Measurements from ENCODE around the gene CEP70. TPM values are rescaled to one million over a fixed set of nuclear protein-coding genes. Genes with fewer than 3 reads are reported as not detected.

The CEP70 gene
- total and polyA plus RNA-seq, 10 of the 15 experiments (the other 5 are each of a cell fraction or from before 2014, with no cell fraction given), result 1.4 to 9.3 (median 2.2) TPM

- Histone ChIP-seq H2AFZ (ENCODE audit: control insufficient read depth, low read depth, low read length) (no peak overlapping the region), H4K20me1 (ENCODE audit: control insufficient read depth, insufficient read depth) (no peaks in the 10 kb centered on the region), H3K4me3 (no peak overlapping the region), H3K4me1 (ENCODE audit: control insufficient read depth, insufficient read depth, low read length) (no peaks in the 10 kb centered on the region), H3K79me2 (ENCODE audit: control insufficient read depth, insufficient read depth, low read length) (no peaks in the 10 kb centered on the region), H3K9me3 (replicated peaks; ENCODE audit: control insufficient read depth, insufficient read depth, low read length) (no peaks in the 10 kb centered on the region; the same call in 1 of the 3 replicates), H3K27me3 (replicated peaks in 1 of 2; ENCODE audit: control insufficient read depth in 2 of 2, insufficient read depth in 2 of 2, low read length in 1 of 2) (no peaks in the 10 kb centered on the region), H3K4me2 (ENCODE audit: control insufficient read depth, insufficient read depth) (no peak overlapping the region), H3K9ac (ENCODE audit: control insufficient read depth, insufficient read depth, low read length) (no peak overlapping the region), H3K27ac (ENCODE audit: control insufficient read depth, insufficient read depth) (no peak overlapping the region), H3K36me3 (ENCODE audit: control insufficient read depth in 2 of 2, insufficient read depth in 2 of 2, low read length in 1 of 2) (no peaks in the 10 kb centered on the region)
- in situ Hi-C loops (cut with MboI), result no loop called here
- ChIA-PET CTCF (interaction anchor here (1.6 to 2.0 kb wide), 2 partner anchors 35 to 365 kb away, joined by 4 to 7 read pairs; partner anchors contain the start of gene CEP70), RAD21 (ENCODE audit: unreplicated experiment) (no interaction called here), SMC1A (ENCODE audit: uncharacterized antibody, unreplicated experiment) (interaction anchor here (1.1 to 1.6 kb wide), 2 partner anchors 11 to 19 kb away, joined by 3 read pairs; no protein-coding TSS in a partner anchor), POLR2A (interaction anchor here (0.7 kb wide), 1 partner anchor 19 kb away, joined by 4 read pairs; no protein-coding TSS in a partner anchor)
- FAIRE-seq (no peak), DNase-seq (ENCODE audit: low read depth, low spot score) (no peak), ATAC-seq (no peak)
- WGBS (ENCODE audit: insufficient coverage, insufficient replicate concordance, low lambda C conversion rate, missing lambda C conversion rate), result 44% methylated on average over 4 of the region's 4 CpGs
- intact Hi-C loops (cut with micrococcal nuclease; ENCODE audit: unreplicated experiment), result no loop called here
- BruUV-seq (replicated peaks), result no TSS peak
- no peak for TF ChIP-seq HDAC2 (IDR thresholded peaks at IDR 0.05)
- no peak for TF ChIP-seq SMAD5 (IDR thresholded peaks at IDR 0.05; ENCODE audit: low read depth)
- no peak for TF ChIP-seq CBX3 (IDR thresholded peaks at IDR 0.05; ENCODE audit: borderline replicate concordance, low read depth)
- TF ChIP-seq CREM (IDR thresholded peaks at IDR 0.05; ENCODE audit: low read depth), result no peak
- TF ChIP-seq NFYB (IDR thresholded peaks at IDR 0.05; ENCODE audit: insufficient read depth, low read depth, low read length), result no peak
- TF ChIP-seq MEF2A (IDR thresholded peaks at IDR 0.05; ENCODE audit: insufficient read depth, low read depth, low read length), result no peak
- no peak for TF ChIP-seq ZNF207 (IDR thresholded peaks at IDR 0.05; ENCODE audit: borderline replicate concordance)
- TF ChIP-seq RUNX3 (IDR thresholded peaks at IDR 0.05; ENCODE audit: low read length), result no peak
- TF ChIP-seq, protein P1, sequence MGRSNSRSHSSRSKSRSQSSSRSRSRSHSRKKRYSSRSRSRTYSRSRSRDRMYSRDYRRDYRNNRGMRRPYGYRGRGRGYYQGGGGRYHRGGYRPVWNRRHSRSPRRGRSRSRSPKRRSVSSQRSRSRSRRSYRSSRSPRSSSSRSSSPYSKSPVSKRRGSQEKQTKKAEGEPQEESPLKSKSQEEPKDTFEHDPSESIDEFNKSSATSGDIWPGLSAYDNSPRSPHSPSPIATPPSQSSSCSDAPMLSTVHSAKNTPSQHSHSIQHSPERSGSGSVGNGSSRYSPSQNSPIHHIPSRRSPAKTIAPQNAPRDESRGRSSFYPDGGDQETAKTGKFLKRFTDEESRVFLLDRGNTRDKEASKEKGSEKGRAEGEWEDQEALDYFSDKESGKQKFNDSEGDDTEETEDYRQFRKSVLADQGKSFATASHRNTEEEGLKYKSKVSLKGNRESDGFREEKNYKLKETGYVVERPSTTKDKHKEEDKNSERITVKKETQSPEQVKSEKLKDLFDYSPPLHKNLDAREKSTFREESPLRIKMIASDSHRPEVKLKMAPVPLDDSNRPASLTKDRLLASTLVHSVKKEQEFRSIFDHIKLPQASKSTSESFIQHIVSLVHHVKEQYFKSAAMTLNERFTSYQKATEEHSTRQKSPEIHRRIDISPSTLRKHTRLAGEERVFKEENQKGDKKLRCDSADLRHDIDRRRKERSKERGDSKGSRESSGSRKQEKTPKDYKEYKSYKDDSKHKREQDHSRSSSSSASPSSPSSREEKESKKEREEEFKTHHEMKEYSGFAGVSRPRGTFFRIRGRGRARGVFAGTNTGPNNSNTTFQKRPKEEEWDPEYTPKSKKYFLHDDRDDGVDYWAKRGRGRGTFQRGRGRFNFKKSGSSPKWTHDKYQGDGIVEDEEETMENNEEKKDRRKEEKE (IDR thresholded peaks at IDR 0.05), result no peak
- TF ChIP-seq MTA3 (IDR thresholded peaks at IDR 0.05; ENCODE audit: borderline replicate concordance, low read length), result no peak
- no peak for TF ChIP-seq MYB (IDR thresholded peaks at IDR 0.05; ENCODE audit: borderline replicate concordance, low read depth, low read length)
- no peak for TF ChIP-seq RFX5 (IDR thresholded peaks at IDR 0.05; ENCODE audit: low read depth, low read length)
- TF ChIP-seq RB1 (IDR thresholded peaks at IDR 0.05; ENCODE audit: borderline replicate concordance), result no peak
- no peak for TF ChIP-seq ETV6 (conservative IDR thresholded peaks at IDR 0.05 in 1 of 2, IDR thresholded peaks at IDR 0.05 in 1 of 2; ENCODE audit: borderline replicate concordance in 1 of 2, low read depth in 1 of 2)
- TF ChIP-seq TCF3 (IDR thresholded peaks at IDR 0.05; ENCODE audit: borderline replicate concordance, insufficient read depth, low read depth, low read length), result no peak
- TF ChIP-seq, protein P2, sequence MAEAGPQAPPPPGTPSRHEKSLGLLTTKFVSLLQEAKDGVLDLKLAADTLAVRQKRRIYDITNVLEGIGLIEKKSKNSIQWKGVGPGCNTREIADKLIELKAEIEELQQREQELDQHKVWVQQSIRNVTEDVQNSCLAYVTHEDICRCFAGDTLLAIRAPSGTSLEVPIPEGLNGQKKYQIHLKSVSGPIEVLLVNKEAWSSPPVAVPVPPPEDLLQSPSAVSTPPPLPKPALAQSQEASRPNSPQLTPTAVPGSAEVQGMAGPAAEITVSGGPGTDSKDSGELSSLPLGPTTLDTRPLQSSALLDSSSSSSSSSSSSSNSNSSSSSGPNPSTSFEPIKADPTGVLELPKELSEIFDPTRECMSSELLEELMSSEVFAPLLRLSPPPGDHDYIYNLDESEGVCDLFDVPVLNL (IDR thresholded peaks at IDR 0.05; ENCODE audit: low read depth, low read length), result no peak
- no peak for TF ChIP-seq MXI1 (IDR thresholded peaks at IDR 0.05; ENCODE audit: low read depth, low read length)
- no peak for TF ChIP-seq RCOR1 (conservative IDR thresholded peaks at IDR 0.05; ENCODE audit: low read depth, low read length)
Measured at GRCh38 chr3:138559134-138559533, 34.9 kb downstream of the CEP70 start.

All from GM12878 (cell line).